Left lung (tissue), 10 donors: ENCODE measurements around the gene SPANXN4. TPM values are rescaled to one million over a fixed set of nuclear protein-coding genes. Genes with fewer than 3 reads are reported as not detected.

Source experiments
- ATAC-seq: fragments of 200-7000 bp; cut with Tn5 transposase; one replicate; pipeline ENCODE4 v1.9.1; 2020; ENCODE audit warnings: moderate library complexity
- DNase-seq, 4 donors: peaks; one replicate each; pipeline ENCODE4 v3.0.0-alpha.2; 2013 to 2020
- H3K27ac ChIP-seq, 2 donors: fragments of 200-600 bp; sonication (generic) in 1 of 2; one replicate each; pipeline versions ENCODE4 v1.5.0 to v1.8.0; 2020 to 2021
- H3K27me3 ChIP-seq, 2 donors: fragments of 200-600 bp; sonication (generic) in 1 of 2; one replicate each; pipeline versions ENCODE4 v1.5.0 to v1.8.0; 2020 to 2021
- H3K36me3 ChIP-seq, 2 donors: fragments of 200-600 bp; sonication (generic) in 1 of 2; one replicate each; pipeline versions ENCODE4 v1.5.0 to v1.8.0; 2020 to 2021
- H3K4me1 ChIP-seq, 2 donors: fragments of 200-600 bp; one replicate each; pipeline ENCODE4 v1.8.0; 2021
- H3K4me3 ChIP-seq, 2 donors: fragments of 200-600 bp; sonication (generic) in 1 of 2; one replicate each; pipeline versions ENCODE4 v1.5.0 to v1.8.0; 2020 to 2021; ENCODE audit warnings: mild to moderate bottlenecking in 1 of 2
- H3K9me3 ChIP-seq, 2 donors: fragments of 200-600 bp; sonication (generic) in 1 of 2; one replicate each; pipeline versions ENCODE4 v1.5.0 to v1.8.0; 2020 to 2021
- CTCF ChIP-seq, 2 donors: fragments of 200-600 bp; sonication (generic) in 1 of 2; IDR thresholded peaks; one replicate each; pipeline versions ENCODE4 v1.5.0 to v1.8.0; 2021; ENCODE audit warnings: antibody characterized with exemption in 2 of 2
- intact Hi-C, 2 donors: fragments of 100-400 bp; cut with DNase I; formaldehyde crosslinking; loops; one replicate each; pipeline versions ENCODE4 v1.11.2 to v1.14.2; 2022
- polyA plus RNA-seq, 6 donors: library from polyadenylated mRNA; unstranded; fragments of 120-200 nt; gene quantifications; one replicate each; pipeline ENCODE4 v1.2.1, GENCODE V29; 2013; ENCODE audit not compliant: insufficient read length in 6 of 6
- total RNA-seq, 2 donors: library from RNA; stranded (reverse); fragmentation: NEBNext Ultra II Directional; extraction: Animal tissue kit (Norgen Biotek cat#: 25700); gene quantifications; one replicate each; pipeline ENCODE4 v1.2.1, GENCODE V29; 2021
- donor health status: DM: no; HTN: yes; CAD: no.
- donor health status: DM: no; HTN: no; CAD: no.

Gene SPANXN4
- total and polyA plus RNA-seq, 8 donors = not detected

DNA sequence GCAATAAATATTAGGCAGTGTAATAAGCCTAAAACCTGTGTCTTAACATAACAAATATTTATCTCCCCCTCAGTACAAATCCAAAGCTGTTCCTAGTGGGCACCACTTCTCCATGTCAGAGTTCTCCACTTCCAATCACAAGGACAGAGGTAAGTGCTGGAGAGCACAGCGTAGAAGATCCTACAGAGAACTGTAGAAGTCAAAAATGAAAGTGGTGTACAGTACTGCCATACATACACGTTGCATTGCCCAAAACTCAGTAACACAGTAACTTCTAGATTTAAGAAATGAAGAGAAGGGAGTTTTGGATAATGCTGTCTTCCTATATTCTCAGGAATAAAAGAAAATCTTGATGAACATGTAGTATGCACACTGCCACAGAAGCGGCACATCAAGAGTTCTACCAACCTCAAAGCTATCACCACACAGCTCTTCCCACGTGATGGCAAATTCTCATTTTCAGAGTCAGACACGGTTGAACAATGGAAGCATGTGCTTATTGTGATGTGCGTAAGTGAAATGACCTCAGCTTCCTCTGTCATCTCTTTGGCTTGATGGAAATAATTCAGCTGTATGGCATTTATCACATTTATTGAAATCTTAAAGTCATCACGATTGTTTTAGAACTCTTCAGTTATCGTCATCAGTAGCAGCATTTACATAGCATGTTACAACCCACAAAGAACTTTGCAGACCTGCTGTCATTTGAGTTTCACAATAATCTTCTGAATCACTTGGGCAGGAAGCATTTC is 27.1 kb upstream of the SPANXN4 start:
- Histone ChIP-seq H3K27ac (no peak overlapping the region), H3K4me3 (no peak overlapping the region), H3K4me1 (no peaks in the 10 kb centered on the region), H3K36me3 (no peaks in the 10 kb centered on the region), H3K27me3 (no peaks in the 10 kb centered on the region), H3K9me3 (no peaks in the 10 kb centered on the region)
- ATAC-seq (no peak), DNase-seq (no peak)
- TF ChIP-seq CTCF (IDR thresholded peaks at IDR 0.05) = no peak
- intact Hi-C loops = no loop called here

DNA sequence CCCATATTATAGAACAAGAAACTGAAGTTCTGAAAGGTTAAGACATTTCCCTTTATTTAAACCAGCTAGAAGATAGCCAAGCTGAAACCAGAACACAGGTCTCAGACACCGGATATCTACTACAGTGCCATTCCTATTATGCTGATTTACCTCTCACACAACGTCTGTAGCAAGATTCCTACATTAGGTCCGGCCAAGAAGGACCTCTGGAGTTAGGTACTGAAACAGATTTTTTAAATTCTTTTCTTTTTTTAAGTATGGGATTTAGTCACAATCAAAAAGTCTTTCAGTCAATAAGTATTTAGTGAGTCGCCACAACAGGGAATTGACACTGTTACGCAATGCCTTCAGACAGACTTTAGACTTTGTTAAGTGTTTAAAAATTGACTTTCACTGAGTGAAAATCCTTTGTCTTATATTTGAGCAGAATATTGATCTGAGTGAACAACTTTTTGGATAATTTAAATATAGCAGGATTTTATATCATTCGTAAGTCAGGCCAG is 26.5 kb upstream of the SPANXN4 start:
- intact Hi-C loops = no loop called here
- Histone ChIP-seq H3K4me3 (no peak overlapping the region), H3K4me1 (no peaks in the 10 kb centered on the region), H3K27ac (no peak overlapping the region), H3K27me3 (no peaks in the 10 kb centered on the region), H3K9me3 (no peaks in the 10 kb centered on the region), H3K36me3 (no peaks in the 10 kb centered on the region)
- no peak for TF ChIP-seq CTCF (IDR thresholded peaks at IDR 0.05)
- peak; percentile 50 for ATAC-seq
- DNase-seq = no peak

DNA sequence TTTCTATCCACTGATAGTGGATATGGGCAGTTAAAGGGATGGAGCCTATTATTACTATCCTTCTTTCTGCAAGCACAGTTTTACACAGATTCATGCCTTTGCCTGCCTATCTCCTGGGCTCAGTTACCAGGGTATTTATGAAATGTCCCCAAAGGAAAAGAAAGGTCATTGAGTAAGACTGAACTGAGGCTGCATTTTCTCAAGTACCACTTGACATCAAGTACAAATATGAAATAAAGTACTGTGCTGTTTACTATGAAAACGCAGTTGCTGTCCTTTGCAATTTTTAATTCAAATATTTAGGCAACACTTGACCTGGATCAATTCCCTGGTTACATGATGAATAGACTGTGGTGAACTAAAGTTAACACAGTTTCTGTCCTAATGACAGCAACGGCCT is 23.5 kb upstream of the SPANXN4 start:
- Histone ChIP-seq H3K4me1 (no peaks in the 10 kb centered on the region), H3K27me3 (no peaks in the 10 kb centered on the region), H3K4me3 (no peak overlapping the region), H3K9me3 (no peaks in the 10 kb centered on the region), H3K27ac (no peak overlapping the region), H3K36me3 (no peaks in the 10 kb centered on the region)
- peak; percentile 62 for ATAC-seq
- DNase-seq = no peak
- intact Hi-C loops = no loop called here
- TF ChIP-seq CTCF (IDR thresholded peaks at IDR 0.05) = no peak

- no peak overlapping the region for H3K4me3 ChIP-seq
- H3K9me3 ChIP-seq = no peaks in the 10 kb centered on the region
- intact Hi-C loops = no loop called here
- DNase-seq (no peak), ATAC-seq (no peak)
- TF ChIP-seq CTCF (IDR thresholded peaks at IDR 0.05) = no peak
- no peak overlapping the region for H3K27ac ChIP-seq
- no peaks in the 10 kb centered on the region for H3K4me1 ChIP-seq
- no peaks in the 10 kb centered on the region for H3K27me3 ChIP-seq
- no peaks in the 10 kb centered on the region for H3K36me3 ChIP-seq
Measured at GRCh38 chrX:143017272-143017671, 8.5 kb upstream of the SPANXN4 start.

- TF ChIP-seq CTCF (IDR thresholded peaks at IDR 0.05) = no peak
- Histone ChIP-seq H3K27me3 (no peaks in the 10 kb centered on the region), H3K4me1 (no peaks in the 10 kb centered on the region), H3K27ac (no peak overlapping the region), H3K36me3 (no peaks in the 10 kb centered on the region), H3K9me3 (no peaks in the 10 kb centered on the region), H3K4me3 (no peak overlapping the region)
- no peak for DNase-seq
- intact Hi-C loops = no loop called here
- ATAC-seq = no peak
Measured at GRCh38 chrX:143027275-143027674, 1.5 kb downstream of the SPANXN4 start.
